Right hindlimb (tissue), 1 donor: ENCODE results near the gene NPY5R.

Experiments
- DNase-seq: peaks from one replicate; pipeline ENCODE4 v3.0.0-alpha.2; 2018

Gene NPY5R

DNA sequence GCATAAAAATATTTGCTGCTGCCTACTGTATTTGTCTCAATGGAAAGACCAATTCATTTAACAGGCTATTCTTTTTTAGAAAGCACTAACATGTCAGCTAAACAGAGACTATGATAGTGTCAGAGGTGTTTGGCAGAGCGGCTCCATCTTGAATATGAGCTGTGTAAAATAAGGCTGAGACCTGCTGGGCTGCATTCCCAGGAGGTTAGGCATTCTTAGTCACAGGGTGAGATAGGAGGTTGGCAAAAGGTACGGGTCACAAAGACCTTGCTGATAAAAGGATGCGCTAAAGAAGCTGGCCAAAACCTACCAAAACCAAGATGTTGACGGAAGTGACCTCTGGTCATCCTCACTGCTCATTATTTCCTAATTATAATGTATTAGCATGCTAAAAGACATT, 41.8 kb downstream of the NPY5R start:
- DNase-seq, result no peak

- no peak for DNase-seq
Observed at GRCh38 chr4:163391756-163392155, 48.1 kb downstream of the NPY5R start.

DNA sequence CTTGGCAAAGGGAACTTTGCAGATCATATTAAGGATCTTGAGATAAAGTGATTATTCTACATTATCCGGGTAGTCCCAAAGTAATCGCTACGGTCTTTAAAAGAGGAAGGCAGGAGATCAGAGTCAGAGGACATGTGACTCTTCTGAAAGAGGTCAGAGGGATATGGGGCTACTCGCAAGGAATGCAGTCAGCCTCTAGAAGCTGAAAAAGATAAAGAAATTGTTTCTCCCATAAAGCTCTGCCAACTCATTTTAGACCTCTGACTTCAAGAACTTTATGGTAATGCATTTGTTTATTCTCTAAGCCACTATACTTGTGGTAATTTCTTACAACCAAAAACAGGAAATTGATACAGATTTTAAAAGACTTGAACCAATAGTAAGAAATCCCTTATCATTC, 48.6 kb downstream of the NPY5R start:
- no peak for DNase-seq

DNA sequence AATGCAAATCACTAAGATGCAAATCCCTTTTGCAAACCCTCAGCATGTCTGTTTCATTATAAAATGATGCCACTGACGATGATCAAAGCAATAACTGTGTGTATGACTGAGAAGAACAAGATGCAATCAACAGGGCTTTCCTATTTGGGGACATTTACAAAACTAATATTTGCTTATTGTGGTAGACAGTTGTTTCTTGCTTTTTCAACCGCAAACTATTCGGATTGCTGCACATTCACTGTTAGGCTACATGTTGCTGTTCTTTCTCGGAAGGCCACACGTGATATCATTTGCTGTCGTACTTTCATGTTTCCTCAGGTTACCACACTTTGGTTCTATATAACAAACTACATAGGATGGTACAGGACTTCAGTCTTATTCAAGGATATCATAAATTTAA, 49.8 kb downstream of the NPY5R start:
- no peak for DNase-seq

- DNase-seq, result no peak
Observed at GRCh38 chr4:163395055-163395454, 51.4 kb downstream of the NPY5R start.

DNA sequence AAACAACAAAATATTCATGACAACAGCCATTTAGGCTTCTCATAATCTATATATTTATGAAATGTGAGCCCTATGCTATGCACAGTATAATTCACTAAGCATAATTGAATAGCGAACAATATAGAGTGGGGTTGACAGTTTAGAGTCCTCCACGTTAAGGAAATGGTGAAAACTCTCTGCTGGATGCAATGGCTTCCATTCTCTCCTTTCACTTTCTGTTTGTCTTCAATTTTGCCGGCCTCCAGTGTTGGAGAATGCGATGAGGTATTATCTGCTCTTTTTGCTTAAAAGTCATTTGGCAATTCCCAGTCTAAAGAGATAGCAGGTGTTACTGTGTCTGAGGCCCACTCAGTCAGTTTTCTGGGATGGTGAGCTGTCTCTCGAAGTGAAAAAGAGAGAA, 52.1 kb downstream of the NPY5R start:
- DNase-seq, result no peak

DNA sequence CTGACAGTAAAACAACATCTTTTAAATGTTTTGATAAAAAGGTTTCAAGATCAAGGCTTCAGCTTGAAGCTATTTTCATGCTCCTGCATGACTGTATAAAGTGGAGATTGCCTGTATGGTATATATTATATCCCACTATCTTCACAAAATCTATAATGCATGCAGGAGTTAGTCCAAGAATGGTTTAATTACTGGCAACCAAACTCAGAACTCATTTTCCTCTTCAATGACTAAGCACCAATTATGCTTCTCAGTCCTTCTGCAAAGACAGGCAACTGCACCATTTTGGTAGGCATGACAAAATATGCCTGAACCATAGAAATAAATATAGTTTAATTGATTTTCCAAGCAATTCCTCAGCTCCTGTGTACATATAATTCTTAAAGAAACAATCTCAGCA, 54.5 kb downstream of the NPY5R start:
- no peak for DNase-seq

DNA sequence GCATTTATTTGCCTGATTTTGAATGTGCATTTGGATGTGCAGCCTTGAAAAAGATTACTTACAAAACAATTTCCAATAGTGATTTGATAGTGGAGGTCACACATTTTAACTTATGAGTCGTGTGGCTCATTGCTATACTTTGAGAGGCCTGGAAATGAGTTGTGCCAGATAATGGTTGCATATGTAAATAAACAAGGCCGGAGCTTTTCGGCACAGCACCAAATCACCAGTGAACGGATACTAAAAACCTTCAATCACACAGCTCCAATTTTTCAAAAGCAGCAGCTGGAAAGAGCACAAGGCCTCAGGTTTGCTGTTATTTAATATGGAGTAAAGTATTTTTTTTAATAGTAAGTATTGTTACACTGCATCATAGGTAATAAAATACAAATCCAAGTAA, 57.2 kb downstream of the NPY5R start:
- no peak for DNase-seq
